GM20000 (cell line): Measurements from ENCODE around the gene ENOX2.
"Not testable (repeated sequence)": the region's sequence is repeated elsewhere in the genome, so short reads cannot be mapped to it uniquely, and the experiment has no call there.

ENCODE experiments used
- DNase-seq: peaks from one replicate; pipeline ENCODE4 v3.0.0; 2012; ENCODE audit warnings: low spot score
- TF ChIP-seq, protein P1 (sequence below): IDR thresholded peaks from 2 replicates; pipeline ENCODE4 v1.5.1; 2012; ENCODE audit warnings: mild to moderate bottlenecking, control low read depth; ENCODE audit errors: extremely low read depth, missing control alignments

ENOX2 gene, protein sequence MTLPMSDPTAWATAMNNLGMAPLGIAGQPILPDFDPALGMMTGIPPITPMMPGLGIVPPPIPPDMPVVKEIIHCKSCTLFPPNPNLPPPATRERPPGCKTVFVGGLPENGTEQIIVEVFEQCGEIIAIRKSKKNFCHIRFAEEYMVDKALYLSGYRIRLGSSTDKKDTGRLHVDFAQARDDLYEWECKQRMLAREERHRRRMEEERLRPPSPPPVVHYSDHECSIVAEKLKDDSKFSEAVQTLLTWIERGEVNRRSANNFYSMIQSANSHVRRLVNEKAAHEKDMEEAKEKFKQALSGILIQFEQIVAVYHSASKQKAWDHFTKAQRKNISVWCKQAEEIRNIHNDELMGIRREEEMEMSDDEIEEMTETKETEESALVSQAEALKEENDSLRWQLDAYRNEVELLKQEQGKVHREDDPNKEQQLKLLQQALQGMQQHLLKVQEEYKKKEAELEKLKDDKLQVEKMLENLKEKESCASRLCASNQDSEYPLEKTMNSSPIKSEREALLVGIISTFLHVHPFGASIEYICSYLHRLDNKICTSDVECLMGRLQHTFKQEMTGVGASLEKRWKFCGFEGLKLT

DNA sequence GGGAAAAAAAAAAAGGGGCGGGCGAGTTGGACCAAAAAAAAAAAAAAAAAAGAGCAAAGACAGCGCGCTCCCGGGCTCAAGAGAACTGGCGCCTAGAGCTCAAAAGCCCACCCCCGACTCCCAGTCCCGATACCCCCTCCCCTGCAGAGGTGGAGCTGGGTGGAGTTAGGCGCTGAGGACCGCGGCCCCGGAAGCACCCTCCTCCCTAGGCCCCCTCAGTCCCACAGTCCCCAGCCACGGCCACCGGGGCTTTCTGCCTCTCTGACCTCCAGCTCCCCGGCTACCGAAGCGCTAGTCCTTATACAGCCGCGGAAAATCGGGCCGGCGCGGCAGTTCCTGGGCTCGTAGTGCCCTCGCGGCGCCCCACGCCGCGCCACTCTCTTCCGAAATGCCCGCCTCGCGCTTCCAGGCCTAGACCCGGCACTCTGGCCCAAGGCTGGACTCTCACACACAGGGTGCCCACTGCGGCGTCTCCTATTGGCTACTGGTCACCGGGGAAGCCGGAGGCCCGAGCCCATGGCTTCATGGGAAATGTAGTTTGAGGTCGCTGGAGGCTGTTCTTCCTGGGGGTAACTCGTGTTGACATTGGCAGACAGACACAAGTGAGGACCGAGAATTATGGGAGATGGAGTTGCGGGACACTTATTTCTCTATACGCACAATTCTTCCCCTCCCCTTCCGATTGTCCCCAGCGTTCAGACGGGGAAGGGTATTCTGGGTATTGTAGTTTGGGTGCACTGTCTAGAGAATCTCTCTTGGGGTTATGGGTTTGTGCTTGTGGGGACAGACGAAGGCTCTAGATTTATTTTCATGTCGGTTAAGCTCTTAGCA lies at the start of gene ENOX2:
Gene ENOX2, minus strand, starts transcription at position 427 of the 831 bp plus-strand sequence. CDS start 199,993 bp downstream, outside the sequence.
- TF ChIP-seq, protein P1, sequence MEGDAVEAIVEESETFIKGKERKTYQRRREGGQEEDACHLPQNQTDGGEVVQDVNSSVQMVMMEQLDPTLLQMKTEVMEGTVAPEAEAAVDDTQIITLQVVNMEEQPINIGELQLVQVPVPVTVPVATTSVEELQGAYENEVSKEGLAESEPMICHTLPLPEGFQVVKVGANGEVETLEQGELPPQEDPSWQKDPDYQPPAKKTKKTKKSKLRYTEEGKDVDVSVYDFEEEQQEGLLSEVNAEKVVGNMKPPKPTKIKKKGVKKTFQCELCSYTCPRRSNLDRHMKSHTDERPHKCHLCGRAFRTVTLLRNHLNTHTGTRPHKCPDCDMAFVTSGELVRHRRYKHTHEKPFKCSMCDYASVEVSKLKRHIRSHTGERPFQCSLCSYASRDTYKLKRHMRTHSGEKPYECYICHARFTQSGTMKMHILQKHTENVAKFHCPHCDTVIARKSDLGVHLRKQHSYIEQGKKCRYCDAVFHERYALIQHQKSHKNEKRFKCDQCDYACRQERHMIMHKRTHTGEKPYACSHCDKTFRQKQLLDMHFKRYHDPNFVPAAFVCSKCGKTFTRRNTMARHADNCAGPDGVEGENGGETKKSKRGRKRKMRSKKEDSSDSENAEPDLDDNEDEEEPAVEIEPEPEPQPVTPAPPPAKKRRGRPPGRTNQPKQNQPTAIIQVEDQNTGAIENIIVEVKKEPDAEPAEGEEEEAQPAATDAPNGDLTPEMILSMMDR, result no peak
- DNase-seq, result peak; percentile 79

DNA sequence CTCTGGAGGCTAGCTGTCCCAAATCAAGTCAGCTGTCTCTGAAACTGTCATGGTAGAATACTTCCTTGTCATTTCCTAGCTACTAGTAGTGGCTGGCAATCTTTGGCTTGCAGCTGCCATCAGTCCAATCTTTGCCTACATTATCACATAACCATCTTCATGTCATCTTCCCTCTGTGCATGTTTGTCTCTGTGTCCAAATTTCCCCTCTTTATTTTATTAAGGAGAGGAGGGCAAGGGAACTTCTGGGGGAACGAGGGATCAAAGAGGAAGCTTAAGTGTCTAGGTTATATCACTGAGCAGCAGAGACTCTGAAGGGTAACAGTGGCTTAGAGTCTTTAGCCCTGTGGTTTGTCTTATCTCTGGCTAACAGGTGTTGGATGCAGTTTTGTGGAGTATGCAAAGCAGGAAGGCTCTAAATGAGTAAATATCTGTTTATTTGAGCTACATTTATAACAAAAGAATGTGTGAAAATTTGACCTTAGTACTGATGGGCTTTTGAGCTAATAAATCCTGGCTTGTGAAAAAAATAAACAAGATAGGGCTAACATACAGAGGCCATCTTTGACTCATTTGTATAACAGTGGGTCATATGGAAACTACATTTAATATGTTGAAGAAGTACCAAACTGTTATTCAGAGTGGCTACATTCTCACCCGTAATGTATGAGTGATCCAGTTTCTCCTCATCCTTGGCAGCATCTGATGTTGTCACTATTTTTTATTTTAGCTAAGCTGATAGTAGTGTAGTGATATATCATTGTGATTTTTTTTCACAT lies 49.4 kb upstream of the ENOX2 start:
- DNase-seq, result no peak

DNA sequence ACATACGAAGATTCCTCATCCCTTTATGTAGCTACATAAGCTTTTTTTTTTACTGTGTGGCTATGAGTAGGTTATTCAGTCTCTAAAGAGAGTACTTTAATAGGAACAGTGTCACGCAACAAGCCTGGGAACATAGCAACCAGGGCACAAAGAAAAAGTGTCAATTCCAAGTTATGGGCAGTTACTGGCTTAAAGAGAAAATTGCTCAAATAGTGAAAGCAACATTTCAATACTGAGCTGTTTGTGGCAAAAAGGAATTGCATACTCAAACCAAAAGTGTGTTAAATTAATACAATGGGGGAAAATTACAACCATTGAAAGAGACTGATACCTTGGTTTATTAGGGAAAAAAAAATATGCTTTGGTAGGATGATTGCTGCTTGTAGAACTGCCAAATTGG lies 41.2 kb upstream of the ENOX2 start:
- DNase-seq, result no peak
- TF ChIP-seq, protein P1, result no peak

More for the DNA sequence above, 49.4 kb upstream of the ENOX2 start:
- TF ChIP-seq, protein P1, result no peak

DNA sequence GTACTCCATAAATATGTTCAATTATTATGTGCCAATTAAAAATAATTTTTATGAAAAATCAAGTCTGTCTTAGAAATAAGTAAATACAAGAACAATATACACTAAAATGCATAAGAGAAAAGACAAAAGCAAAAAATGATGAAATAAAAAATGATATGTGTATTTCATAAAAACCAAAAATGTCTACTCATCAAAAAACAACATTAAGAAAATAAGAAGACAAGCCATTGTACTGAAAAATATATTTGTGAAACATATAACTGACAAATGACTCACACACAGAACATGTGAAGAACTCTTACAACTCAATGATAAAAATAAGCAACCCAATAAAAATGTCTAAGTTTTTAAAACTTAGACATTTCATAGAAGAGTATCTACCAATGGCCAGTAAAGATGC lies 34.1 kb upstream of the ENOX2 start:
- no peak for DNase-seq
- TF ChIP-seq, protein P1, result no peak

DNA sequence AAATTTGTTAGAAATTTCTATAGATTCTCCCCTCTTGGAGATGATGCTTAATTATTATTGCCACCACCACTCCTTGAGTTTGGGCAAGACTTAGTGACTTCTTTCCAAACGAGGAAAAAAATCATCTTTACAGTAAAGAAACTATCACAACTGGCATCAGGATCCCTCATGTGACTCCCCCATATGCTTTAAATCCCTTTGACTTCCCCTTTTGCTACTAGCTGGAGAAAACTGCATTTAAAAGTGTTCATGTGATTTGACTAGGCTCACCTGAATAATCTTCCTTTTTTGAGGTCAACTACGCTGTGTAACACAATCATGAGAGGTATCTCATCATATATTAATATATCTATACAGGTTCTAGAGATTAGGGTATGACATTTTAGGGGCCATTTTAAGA lies 30.3 kb upstream of the ENOX2 start:
- no peak for DNase-seq
- TF ChIP-seq, protein P1, result no peak

DNA sequence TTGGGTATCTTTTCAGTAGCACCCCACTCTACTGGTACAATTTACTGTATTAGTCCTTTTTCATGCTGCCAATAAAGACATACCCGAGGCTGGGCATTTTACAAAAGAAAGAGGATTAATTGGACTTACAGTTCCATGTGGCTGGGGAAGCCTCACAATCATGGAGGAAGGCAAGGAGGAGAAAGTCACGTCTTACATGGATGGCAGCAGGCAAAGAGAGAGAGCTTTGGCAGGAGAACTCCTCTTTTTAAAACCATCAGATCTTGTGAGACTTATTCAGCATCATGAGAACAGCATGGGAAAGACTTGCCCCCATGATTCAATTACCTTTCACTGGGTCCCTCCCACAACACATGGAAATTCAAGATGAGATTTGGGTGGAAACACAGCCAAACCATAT lies 17.4 kb upstream of the ENOX2 start:
- not testable (repeated sequence) for DNase-seq

DNA sequence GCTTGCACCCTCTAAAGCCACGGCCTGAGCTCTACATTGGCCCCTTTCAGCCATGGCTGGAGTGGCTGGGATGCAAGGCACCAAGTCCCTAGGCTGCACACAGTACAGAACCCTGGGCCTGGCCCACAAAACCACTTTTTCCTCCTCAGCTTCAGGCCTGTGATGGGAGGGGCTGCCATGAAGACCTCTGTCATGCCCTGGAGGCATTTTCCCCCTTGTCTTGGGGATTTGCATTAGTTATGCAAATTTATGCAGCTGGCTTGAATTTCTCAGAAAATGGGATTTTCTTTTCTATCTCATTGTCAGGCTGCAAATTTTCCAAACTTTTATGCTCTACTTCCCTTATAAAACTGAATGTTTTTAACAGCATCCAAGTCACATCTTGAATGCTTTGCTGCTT lies 16.7 kb upstream of the ENOX2 start:
- not testable (repeated sequence) for DNase-seq

DNA sequence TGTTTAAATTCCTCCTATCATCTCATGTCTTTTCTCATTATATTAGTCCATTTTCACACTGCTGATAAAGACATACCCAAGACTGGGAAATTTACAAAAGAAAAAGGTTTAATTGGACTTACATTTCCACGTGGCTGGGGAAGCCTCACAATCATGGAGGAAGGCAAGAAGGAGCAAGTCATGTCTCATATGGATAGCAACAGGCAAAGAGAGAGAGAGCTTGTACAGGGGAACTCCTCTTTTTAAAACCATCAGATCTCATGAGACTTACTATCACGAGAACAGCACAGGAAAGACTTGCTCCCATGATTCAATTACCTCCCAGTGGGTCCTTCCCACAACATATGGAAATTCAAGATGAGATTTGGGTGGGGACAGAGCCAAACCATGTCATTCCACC lies 15.5 kb upstream of the ENOX2 start:
- not testable (repeated sequence) for DNase-seq
